Stimulated activated CD4-positive, alpha-beta T cell treated with anti-CD3 and anti-CD28 coated beads, Interleukin-4, amount 100 ng/mL, for 1 hour (primary cell): ENCODE data around the gene AGK.
"Not testable (repeated sequence)": the region's sequence is repeated elsewhere in the genome, so short reads cannot be mapped to it uniquely, and the experiment has no call there.

Experiments used
- DNase-seq: peaks from one replicate; pipeline ENCODE4 v3.0.0-alpha.2; 2020

The AGK gene

DNA sequence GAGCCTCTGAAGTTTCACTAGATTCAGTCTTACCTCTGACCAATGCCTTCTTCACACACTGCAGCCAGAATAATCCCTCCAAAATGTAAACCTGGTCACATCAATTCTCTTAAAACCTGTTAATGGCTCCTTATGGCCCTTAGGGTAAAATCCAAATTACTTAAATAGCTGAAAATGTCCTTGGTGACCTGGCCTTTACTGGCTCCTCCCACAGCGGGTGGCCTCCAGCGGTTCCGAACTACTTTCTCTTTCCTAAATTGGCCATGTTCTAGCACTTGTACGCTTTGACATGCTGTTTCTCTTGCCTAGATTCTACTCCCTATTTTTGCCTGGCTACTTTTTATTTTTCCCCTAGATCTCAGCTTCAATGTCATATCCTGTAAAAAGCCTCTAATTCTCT, 36.1 kb downstream of the AGK start:
- DNase-seq: no peak

DNA sequence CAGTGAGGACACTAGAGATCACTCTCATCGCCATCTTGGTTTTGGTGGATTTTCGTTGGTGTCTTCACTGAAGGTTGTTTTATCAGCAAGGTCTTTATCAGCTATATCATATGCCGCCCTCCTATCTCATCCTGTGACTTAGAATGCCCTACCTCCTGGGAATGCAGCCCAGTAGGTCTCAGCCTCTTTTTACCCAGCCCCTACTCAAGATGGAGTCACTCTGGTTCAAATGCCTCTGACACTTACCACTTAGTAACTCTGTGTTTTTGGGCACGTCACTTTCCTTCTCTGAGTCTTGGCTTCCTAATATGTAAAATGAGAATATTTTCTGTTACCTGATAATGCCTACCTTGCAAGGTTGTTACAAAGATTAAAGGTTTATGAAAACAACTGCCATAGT, 37.7 kb downstream of the AGK start:
- DNase-seq: no peak

DNA sequence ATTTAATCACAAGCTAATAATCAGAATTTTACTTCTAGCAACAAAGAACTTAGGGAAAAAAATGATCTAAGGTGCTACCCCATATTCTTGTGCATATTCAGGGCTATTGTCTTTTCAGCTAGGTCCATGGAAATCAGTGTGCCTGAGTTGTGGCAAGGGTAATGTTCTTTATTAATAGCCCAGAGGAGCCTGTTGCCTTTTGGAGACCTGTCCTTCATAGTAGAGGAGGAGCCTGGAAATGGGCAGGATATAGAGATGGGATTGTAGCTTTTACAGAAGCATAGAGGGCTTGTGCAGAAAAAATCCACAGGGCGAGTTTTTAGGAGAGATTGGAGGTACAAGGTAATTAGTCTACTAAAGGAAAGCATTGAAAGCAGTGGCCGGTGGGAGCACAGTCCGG, 38.9 kb downstream of the AGK start:
- DNase-seq: no peak

- DNase-seq: no peak
Observed at GRCh38 chr7:141590666-141591065, 39.5 kb downstream of the AGK start.

GRCh38 chr7:141593134-141593533, 41.9 kb downstream of the AGK start:
- no peak for DNase-seq

DNA sequence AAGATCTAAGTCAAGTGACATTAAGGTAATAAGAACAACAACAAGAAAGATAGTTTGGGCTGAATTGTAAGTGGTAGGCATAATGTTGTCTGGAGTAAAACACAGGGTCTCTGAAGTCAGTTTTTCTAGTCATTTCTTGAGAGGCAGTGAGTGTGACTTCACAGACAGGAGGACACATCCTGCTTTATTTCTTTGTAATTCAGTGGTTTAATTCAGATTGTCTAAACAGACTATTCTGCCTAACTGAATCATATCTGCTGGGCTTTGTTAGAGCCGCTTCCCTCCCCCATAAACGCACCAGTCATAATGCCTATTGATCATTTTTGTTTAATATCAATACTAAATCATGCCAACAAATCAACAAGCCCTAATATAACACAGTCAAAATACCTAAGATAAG, 46.8 kb downstream of the AGK start:
- DNase-seq: no peak

GRCh38 chr7:141598408-141598807, 47.2 kb downstream of the AGK start:
- no peak for DNase-seq

DNA sequence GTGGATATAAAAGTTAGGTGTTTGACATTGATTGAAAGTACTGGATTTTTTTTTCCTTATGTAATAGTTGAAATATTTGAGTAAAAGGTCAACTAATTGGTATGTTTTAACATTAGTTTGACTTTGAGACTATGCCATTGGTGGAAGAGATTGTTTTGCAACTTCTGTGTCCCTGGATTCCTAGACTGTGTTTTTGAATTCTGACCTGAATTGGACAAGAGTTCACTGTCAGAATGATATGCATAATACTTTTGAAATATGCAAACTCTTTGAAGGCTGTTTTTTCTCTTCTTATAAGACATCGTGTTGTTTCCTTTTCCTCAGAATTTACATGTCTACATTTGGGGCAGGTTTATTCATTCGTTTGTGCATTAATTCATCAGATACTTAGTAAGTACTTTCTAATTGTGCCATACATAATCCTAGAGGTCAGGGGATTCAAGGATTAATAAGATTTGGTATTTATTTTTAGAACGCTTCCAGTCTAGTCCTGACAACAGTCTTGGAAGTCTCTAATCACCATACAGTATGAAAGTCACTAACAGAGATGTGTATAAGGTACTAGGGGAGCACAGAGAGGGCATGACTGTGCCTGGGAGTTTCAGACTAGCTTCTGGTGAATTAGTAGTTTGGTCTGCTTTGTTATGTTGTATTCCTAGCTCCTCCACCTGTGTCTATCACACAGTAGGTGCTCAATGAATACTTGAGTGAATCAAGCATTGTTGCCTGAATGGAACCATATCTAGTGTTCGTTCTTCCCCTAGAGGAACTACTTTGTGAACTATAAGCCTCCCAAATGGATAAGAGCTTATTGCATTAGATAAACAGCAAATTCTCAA, 49.2 kb downstream of the AGK start:
- no peak for DNase-seq

GRCh38 chr7:141609576-141609975, 58.4 kb downstream of the AGK start:
- no peak for DNase-seq

DNA sequence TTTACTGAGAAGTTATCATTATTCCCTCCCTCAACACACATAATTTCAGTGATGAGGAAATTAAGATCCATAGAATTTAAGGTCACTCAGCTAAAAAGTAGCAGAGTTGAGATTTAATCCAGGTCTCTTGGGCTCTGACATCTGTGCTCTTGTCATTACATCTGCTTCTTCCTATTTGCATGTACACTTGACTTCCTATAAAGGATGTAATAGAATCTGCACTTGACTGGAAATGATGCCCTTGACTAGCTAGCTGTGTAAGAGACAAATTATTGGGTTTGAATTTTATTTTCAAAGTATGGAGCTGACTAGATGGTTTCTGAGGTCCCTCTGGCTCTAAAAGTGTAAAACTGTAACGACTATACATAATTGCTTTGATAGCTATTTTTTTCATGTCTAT, 59.5 kb downstream of the AGK start:
- no peak for DNase-seq

DNA sequence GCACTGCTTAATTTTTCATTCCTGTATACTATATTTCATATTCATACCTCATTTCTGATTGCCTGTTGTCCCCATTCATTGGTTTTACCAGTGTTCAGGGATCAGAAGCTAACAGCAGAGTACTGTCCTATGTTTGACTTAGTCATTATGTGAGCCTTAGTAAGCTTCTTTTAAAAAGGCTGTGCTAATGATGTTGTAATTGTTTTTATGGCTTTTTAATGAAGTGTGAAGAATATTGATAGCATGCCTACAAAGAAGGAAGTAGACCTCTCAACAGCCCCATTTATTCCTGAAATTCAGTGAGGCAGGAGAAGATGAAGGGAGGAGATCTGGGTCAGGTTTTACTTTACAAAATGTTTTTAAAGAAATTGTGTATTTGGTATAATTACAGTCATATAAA, 61.7 kb downstream of the AGK start:
- DNase-seq: no peak

- DNase-seq: no peak
Observed at GRCh38 chr7:141617280-141617679, 66.1 kb downstream of the AGK start.

- DNase-seq: no peak
Observed at GRCh38 chr7:141619745-141620144, 68.5 kb downstream of the AGK start.

- no peak for DNase-seq
Observed at GRCh38 chr7:141624763-141625162, 73.6 kb downstream of the AGK start.

GRCh38 chr7:141630621-141631020, 79.4 kb downstream of the AGK start:
- no peak for DNase-seq

- DNase-seq: no peak
Observed at GRCh38 chr7:141631525-141631924, 80.3 kb downstream of the AGK start.

DNA sequence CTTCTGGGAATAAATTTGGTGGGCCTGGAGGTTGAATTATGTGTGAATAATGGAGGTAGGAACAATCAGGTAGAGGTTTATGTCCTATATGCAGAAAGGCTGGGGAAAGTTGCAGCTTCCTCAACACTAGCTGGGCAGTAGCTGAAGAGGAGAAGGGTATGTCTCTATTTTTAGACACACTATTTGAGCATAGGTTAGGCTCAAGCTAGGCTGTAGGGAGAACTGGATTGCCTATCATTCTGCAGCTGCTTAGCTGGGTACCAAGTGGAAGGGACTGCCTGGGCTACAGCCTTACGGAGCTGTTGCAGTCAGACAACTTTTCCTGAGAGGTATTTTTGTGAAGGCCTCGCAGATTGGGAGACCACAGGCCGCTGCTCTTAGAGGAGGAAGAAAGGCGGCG, 82.9 kb downstream of the AGK start:
- no peak for DNase-seq

DNA sequence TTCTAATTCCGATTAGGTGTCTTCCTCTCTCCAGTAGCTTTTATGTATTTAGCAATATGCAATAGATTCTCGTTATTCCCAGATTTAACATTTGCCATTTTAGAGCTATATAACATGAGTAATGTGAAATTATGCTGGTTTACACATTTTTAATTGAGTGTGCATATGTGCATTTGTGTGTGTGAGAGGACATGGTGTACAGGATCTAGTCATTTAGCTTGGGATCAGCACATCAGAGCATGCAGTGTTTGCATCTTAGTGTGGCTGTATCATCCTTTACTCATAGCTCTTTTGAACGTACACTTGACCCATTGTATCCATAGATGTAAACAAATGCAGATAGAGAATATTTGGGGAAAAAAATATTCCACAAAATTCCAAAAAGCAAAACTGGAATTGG, 84.8 kb downstream of the AGK start:
- no peak for DNase-seq

DNA sequence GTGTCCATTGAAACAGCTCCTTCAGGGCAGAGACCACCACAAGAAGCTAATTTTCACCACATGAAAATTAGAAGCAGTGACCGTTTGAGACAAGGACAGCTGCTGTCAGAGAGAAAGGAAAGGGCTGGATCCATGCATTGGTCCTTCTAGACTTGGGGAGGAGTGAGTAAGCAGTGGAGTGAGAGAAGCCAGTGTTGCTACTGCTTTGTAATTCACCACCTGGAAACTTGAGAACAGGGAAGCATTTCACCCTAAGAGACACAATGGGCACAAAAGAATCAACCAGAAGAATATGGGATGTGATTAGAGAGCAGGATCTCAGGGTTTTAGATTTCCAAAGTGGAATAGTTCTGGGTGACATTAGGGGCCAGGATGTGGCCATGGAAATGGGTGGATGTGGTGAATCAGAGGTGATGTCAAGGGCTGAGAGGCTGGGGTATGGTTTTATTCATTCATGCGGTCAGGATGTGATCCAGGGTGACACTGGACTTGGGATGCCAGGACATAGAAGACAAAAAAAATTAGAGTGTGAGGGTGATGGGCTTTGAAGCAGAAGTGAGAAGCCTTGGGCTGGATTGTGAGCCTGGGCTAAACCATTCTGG, 89.1 kb downstream of the AGK start:
- no peak for DNase-seq

- no peak for DNase-seq
Observed at GRCh38 chr7:141641876-141642275, 90.7 kb downstream of the AGK start.

DNA sequence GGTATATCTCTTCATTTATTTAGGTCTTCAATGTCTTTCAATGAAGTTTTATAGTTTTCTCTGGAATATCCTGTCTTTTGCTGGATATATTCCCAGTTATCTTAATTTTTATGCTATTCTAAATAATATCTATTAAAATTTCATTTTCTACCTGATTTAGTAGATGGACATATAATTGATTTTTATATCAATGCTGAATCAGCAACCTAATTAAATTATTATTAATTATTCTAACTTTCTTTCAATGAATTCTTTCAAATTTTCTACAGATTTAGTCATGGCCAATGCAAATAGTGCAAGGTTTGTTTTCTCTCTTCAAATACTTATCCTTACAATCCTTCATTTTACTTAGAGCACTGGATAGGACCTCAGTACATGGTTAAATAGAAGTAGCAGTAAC, 94.0 kb downstream of the AGK start:
- no peak for DNase-seq

DNA sequence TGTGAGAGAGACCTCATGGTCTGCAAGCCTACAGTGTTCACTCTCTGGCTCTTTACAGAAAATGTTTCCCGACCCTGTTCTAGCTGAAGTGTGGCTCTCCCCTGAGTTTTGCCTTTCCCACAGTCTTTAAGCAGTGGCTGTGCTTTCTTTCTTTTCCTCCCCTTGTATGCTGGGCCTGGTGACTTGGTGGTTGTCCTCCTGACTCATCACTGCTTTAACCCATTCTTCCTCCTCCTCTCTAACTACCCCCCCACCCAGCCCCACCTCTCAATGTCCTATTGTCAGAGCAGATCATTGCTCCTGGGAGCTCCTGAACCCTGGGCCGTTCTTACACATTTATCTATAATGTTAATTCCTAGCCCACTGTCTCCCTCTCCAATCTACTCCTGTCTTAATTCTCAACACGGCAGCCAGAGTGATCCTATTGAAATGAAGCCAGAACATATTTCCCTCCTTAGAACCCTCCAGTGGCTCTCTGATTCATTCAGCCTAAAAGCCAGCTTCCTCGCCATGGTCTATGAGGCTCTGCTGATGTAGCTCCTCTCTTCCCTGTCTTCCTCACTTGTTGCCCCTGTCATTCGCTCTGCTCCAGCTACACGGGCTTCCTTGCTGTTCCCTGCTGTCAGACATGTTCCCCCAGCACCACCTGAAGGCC, 95.7 kb downstream of the AGK start:
- DNase-seq: no peak

GRCh38 chr7:141647701-141648100, 96.5 kb downstream of the AGK start:
- not testable (repeated sequence) for DNase-seq
